PC-3 (cell line): ENCODE measurements around the gene SMYD1.
"Not testable (repeated sequence)": the region's sequence is repeated elsewhere in the genome, so short reads cannot be mapped to it uniquely, and the experiment has no call there.

ENCODE experiments used
- EZH2 ChIP-seq: fragments of 300-600 bp; sonication (generic); IDR thresholded peaks from one replicate; pipeline ENCODE4 v1.6.1; 2017; ENCODE audit warnings: antibody characterized with exemption, mild to moderate bottlenecking, low read length; ENCODE audit not compliant: unreplicated experiment
- TF ChIP-seq, protein P1 (sequence below): fragments of 300-600 bp; sonication (generic); conservative IDR thresholded peaks from 2 replicates; pipeline ENCODE4 v1.5.1; 2017; ENCODE audit warnings: antibody characterized with exemption, low read depth, mild to moderate bottlenecking, low read length

DNA sequence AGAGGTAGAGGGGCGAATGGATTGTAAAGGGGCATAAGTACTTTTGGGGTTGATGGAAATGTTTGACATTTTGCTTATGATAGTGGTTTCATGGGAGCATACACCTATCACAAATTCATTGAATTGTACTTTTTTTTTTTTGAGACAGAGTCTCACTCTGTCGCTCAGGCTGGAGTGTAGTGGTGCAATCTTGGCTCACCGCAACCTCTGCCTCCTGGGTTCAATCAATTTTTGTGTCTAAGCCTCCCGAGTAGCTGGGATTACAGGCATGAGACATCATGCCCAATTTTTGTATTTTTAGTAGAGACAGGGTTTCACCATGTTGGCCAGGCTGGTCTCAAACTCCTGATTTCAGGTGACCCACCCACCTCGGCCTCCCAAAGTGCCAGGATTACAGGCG lies 22.1 kb upstream of the SMYD1 start:
- TF ChIP-seq, protein P1, sequence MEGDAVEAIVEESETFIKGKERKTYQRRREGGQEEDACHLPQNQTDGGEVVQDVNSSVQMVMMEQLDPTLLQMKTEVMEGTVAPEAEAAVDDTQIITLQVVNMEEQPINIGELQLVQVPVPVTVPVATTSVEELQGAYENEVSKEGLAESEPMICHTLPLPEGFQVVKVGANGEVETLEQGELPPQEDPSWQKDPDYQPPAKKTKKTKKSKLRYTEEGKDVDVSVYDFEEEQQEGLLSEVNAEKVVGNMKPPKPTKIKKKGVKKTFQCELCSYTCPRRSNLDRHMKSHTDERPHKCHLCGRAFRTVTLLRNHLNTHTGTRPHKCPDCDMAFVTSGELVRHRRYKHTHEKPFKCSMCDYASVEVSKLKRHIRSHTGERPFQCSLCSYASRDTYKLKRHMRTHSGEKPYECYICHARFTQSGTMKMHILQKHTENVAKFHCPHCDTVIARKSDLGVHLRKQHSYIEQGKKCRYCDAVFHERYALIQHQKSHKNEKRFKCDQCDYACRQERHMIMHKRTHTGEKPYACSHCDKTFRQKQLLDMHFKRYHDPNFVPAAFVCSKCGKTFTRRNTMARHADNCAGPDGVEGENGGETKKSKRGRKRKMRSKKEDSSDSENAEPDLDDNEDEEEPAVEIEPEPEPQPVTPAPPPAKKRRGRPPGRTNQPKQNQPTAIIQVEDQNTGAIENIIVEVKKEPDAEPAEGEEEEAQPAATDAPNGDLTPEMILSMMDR = not testable (repeated sequence)
- not testable (repeated sequence) for TF ChIP-seq EZH2
